ENCODE results near the gene ERBB3.
A peak's percentile ranks its signal among the peaks of the same experiment; 100 is the strongest.

The ERBB3 gene

DNA sequence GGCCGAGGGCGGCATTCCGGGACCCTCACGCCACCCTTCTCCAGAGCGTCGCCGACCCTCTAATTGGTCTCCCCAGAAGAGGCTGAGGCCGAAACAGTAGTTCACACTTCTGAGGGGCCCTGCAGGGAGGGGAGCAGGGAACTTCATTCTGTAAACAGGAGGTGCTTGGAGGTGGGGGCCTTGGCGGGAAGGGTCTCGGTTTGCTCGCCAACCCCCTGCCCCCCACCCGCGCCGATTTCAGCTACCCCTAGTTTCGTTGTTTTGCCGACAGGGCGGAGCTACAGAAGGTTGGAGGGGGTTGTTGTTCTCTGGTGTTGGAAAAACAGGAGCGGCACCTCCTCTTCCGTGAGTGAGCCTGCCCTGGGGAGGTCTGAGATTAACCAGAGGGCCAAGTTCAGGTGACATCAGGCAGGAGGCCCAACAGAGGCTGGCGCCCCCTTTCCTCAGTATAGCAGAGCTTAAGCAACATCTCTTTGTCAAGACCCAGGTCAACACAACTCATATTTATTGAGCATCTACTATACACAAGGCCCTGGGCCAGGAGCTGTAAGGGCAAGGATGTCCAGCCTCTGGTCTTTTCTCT is 682 bp downstream of the ERBB3 start:
- DNase-seq (ENCODE audit: low spot score): no peak

DNA sequence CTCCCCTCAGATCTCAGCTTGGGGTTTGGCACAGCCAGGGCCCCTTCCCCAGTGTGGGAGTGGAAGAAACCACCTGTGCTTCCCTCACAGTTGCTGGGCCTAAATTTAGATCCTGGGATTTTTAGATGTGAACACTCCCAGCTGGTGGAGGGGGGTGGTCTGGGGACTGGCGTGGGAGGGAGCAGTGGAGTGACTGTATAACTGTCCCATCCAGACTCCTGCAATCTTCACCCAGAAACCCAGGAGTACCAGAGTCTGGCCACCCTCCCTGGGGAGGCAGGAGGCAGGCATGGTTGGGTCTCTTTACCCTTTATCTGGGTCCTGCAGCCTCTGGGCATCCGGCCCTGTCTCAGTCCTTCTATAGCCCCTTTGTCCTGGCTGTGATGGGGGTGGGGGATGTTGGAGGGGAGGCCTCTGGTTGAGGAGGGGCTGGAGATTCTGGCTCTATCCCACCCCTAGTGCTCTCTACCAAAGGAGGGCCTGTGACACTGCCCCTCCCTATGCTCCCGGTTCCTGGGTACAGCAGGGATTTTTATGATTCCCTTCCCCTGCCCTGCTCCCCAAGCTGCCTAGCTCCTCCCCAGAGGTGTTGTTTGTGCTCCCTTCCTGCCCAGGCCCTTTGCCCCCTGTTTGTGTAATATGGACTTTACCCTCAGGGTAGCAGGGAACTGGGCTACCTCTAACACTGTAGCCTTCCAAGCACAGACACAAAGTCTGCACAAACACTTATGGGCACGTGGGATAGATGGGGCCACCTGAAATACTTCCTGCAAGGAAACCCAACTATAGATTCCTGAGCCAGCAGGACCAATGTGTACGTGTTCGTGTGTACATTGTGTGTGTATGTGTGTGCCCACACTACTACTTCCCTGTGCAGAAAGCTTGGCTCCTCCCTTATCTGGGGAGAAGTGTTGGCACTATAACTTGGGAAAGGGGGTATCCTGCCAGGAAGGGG is 1.7 kb downstream of the ERBB3 start:
- DNase-seq (ENCODE audit: low spot score): no peak

DNA sequence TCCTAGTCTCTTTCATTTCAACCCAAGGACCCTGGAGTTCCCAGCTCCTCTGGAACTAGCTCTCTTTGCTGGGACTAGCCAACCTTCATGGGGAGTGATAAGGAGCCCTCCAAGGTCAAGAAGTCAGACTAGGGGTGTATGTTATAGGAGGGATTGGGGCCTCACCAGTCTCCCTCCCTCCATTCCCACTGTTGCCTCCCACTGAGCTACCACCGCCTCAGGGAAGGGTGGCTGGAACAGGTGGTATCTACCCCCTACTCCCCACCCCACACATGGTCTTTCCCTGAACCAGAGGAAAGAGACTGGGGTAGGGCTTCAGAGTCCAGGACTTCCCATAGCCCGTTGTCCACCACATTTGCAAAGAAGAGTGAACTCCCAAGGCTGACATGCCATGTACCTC is 2.4 kb downstream of the ERBB3 start:
- DNase-seq (ENCODE audit: low spot score): no peak

DNA sequence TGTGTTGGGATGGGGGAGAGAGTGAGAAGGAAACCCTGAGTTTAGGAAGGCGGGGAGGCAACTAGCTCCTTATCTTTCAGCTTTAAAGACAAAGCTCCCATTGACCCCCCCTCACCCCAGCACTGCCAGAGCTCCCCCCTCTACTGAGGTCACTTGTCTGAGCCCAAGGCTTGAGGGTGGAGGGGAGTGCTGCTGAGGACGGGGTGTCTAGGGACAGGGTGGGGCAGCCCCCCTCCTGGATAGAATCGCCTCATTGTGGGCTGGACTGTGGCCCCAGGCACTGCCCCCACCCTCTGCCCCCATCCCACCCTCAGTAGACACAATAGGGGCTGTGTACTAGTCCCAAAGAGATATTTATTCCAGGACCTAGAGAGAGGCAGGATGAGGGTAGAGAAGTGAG is 3.0 kb downstream of the ERBB3 start:
- no peak for DNase-seq (ENCODE audit: low spot score)

DNA sequence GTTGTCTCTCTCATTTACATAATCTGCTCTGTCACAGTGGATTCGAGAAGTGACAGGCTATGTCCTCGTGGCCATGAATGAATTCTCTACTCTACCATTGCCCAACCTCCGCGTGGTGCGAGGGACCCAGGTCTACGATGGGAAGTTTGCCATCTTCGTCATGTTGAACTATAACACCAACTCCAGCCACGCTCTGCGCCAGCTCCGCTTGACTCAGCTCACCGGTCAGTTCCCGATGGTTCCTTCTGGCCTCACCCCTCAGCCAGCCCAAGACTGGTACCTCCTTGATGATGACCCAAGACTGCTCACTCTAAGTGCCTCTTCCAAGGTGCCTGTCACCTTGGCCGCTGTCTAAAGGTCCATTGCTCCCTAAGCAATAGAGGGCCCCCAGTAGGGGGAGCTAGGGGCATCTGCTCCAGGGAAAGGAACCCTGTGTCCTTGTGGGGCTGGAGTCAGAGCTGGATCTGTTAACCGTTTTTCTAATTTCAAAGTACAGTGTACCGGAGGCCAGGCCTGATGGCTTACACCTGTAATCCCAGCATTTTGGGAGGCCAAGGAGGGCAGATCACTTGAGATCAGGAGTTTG is 5.1 kb downstream of the ERBB3 start:
- DNase-seq (ENCODE audit: low spot score): no peak

DNA sequence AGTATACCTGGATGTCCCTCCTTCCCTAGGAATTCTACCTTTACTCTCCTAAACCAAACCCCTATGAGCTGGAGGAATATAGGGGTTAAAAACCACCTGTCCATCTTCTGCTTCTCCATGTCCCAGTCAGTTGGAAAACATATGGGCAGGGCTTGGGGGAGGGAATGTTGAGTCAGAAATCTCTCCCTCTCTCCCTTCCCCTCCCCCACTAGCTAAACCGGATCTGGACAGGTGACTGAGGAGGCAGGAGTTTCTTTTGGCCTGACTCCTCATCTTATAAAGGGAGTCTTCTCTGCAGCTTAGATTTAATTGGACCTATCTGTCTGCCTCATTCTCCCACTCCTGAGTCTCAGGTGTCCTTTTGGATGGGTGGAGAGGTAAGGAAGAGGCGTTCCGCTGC is 6.1 kb downstream of the ERBB3 start:
- no peak for DNase-seq (ENCODE audit: low spot score)

DNA sequence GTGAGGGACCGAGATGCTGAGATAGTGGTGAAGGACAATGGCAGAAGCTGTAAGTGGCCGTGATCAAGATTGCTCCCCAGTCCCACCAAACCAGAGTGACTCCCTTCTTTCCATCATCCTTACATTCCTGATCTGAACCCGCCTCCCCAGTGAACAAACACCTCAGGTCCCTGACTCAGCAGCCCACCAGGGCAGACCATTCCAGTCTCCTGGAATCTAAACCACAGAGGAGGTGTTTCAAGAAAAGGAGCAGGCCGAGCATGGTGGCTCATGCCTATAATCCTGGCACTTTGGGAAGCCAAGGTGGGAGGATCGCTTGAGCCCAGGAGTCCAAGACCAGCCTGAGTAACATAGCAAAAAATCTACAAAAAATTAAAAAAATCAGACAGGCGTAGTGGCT is 6.6 kb downstream of the ERBB3 start:
- DNase-seq (ENCODE audit: low spot score): no peak

DNA sequence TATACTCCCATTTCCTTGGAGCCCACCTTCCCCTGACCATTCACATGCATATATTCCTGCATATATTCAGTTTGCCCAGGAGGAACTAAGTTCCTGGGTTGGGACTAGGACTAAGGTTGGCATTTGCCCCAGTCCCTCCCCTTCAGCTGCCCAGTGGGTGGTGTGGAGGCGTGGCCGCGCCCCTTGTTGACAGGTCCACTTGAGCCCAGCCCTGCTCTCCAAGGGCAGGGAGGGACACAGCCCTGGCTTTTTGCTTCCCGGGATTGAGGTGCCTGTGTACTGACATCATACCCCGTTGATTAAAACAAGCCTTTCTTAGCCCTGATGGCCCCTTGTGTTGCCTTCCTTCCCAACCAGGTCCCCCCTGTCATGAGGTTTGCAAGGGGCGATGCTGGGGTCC is 7.3 kb downstream of the ERBB3 start:
- DNase-seq (ENCODE audit: low spot score): no peak

DNA sequence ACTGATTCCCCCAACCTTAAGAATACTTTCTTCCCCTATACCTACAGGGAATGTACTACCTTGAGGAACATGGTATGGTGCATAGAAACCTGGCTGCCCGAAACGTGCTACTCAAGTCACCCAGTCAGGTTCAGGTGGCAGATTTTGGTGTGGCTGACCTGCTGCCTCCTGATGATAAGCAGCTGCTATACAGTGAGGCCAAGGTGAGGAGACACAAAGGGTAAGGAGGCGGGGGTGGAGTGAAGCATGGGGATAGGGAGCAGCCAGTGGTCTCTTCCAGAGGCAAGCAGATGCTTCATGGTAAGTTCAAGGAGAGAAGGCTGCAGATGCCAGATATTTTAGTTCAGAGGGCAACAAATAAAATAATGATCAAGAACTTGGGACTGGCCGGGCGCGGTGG is 17.8 kb downstream of the ERBB3 start:
- no peak for DNase-seq (ENCODE audit: low spot score)

DNA sequence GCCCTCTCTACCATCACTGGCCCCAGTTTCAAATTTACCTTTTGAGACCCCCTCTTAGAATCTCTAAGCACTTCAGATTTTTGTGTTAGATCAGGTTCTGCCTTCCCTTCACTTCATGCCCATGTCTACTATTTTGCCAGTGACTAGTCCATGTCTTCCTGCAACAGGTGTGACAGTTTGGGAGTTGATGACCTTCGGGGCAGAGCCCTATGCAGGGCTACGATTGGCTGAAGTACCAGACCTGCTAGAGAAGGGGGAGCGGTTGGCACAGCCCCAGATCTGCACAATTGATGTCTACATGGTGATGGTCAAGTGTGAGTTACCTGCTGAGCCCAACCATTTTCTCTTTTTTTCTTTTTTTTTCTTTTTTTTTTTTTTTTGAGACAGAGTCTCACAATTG is 18.6 kb downstream of the ERBB3 start:
- no peak for DNase-seq (ENCODE audit: low spot score)

DNA sequence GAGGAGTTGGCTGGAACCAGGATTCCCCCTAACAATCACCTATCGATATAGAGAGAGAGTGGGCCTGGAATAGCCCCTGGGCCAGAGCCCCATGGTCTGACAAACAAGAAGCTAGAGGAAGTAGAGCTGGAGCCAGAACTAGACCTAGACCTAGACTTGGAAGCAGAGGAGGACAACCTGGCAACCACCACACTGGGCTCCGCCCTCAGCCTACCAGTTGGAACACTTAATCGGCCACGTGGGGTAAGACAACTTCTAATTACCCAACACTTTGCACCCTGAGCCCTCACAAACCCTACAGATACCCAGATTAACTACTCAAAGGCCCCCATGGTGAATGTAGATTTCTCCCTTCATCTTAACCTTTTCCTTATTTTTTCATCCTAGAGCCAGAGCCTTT is 19.8 kb downstream of the ERBB3 start:
- DNase-seq (ENCODE audit: low spot score): no peak

DNA sequence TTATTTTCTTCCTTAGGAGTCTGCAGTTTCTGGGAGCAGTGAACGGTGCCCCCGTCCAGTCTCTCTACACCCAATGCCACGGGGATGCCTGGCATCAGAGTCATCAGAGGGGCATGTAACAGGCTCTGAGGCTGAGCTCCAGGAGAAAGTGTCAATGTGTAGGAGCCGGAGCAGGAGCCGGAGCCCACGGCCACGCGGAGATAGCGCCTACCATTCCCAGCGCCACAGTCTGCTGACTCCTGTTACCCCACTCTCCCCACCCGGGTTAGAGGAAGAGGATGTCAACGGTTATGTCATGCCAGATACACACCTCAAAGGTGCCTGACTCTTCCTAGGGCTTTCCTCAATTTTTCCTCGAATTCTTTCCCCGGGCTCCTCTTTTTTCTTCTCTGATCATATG is 21.1 kb downstream of the ERBB3 start:
- DNase-seq (ENCODE audit: low spot score): no peak

DNA sequence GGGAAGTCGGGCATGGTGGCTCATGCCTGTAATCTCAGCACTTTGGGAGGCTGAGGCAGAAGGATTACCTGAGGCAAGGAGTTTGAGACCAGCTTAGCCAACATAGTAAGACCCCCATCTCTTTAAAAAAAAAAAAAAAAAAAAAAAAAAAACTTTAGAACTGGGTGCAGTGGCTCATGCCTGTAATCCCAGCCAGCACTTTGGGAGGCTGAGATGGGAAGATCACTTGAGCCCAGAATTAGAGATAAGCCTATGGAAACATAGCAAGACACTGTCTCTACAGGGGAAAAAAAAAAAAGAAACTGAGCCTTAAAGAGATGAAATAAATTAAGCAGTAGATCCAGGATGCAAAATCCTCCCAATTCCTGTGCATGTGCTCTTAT is 22.7 kb downstream of the ERBB3 start:
- DNase-seq (ENCODE audit: low spot score): no peak

DNA sequence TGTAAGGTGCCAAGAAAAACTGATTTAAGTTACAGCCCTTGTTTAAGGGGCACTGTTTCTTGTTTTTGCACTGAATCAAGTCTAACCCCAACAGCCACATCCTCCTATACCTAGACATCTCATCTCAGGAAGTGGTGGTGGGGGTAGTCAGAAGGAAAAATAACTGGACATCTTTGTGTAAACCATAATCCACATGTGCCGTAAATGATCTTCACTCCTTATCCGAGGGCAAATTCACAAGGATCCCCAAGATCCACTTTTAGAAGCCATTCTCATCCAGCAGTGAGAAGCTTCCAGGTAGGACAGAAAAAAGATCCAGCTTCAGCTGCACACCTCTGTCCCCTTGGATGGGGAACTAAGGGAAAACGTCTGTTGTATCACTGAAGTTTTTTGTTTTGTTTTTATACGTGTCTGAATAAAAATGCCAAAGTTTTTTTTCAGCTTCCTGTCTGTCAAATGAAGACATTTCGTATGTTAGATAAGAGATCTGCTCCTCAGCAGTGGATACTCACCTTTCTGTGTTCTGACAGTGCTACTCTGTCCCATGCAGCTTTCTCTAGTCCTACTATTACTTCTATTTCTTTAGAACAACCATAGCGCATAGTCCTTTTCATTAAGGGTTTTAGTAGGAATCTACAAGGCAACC is 23.2 kb downstream of the ERBB3 start:
- no peak for DNase-seq (ENCODE audit: low spot score)

DNA sequence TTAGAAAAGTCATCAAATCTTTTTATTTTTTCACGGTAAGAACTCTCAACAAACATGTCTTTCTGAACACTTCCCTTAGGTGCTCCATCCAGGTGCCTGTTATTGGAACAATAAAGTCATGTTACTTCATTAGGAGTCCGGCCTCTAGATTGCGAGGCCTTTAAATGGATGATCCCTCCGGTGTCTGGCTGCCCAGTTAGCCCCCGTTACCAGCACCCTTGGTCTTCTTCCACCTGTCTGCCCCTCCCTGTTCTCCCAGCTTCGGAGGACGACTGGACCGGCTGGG is 23.8 kb downstream of the ERBB3 start:
- no peak for DNase-seq (ENCODE audit: low spot score)

DNA sequence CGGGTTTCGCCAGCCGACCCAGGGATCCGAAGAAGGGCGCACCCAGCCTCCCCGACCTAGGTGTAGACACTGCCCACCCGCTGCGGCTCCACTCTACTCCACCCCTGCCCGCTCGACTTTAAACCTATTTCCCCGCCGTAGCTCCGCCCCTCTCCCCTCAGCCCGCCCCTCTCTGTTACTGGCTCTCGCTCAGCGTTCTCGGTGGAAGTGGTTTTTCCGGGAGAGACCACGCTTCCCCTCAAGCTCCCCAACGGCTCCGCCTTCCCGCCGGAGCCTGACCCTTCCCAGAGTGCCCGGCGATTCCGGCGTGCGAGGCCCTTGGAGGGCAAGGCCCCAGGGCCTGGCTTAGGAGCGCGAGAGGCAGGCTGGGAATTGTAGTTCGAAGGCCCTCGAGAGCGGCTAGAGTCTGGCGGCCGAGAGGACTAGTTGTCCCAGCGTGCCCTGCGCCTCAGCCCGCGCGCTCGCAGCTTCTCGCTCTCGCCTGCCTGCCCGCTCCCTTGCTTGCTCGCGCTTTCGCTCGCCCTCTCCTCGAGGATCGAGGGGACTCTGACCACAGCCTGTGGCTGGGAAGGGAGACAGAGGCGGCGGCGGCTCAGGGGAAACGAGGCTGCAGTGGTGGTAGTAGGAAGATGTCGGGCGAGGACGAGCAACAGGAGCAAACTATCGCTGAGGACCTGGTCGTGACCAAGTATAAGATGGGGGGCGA is 24.3 kb downstream of the ERBB3 start, which contains the start of gene PA2G4:
TSS of gene PA2G4 (plus strand) at position 451 of the 706 bp plus-strand sequence. CDS start at position 630, 179 bp downstream.
- peak; percentile 97 for DNase-seq (ENCODE audit: low spot score)

DNA sequence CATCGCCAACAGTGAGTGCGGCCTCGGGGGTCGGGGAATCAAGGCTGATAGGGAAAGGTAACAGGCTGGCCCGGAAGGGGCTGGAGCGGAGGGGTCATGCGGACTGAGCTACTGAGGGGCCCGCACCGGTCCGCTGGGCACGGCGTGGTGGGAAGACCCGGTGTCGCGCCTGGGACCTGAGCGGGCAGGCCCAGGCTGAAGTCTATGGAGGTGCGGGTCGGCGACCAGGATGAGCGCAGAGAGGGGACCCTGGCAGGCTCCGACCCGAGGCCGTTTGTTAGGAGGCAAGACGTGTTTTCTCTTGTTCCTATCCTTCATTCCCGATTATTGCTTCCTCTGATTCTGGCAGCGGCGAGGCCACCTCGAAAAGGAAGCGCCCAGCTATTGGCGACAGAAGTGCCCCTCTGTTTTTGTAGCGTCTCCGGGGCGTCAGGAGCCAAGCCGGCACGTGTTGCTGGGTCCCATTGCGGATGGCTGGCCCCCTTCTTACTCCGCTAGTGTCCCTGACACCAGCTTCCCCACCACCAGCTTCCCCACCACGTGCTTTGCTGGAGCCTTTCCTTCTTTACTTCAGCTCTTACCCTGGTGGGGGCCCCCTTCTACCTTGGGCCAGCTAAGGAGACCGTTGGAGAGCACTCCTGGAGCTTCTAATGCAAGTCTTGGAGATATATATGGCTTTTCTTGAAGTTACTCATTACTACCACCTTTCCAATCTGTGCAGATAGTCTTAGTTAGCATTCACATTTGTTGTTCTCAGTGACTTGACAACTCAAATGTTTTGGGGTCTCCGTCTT is 25.0 kb downstream of the ERBB3 start:
- DNase-seq (ENCODE audit: low spot score): no peak

DNA sequence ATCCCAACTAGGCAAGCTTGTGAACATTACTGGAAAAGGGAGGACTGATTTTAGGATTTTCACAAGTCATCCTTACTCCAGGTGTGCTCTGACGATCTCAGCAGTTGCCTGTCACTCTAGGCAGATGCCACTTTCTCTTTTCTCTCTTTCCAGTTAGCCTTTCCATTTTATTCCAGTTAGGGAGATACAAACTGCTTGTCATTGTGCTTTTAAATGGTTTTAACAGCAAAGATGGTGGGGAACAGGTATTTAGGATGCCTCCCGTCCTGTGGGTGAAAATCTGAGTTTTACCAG is 25.6 kb downstream of the ERBB3 start:
- no peak for DNase-seq (ENCODE audit: low spot score)

DNA sequence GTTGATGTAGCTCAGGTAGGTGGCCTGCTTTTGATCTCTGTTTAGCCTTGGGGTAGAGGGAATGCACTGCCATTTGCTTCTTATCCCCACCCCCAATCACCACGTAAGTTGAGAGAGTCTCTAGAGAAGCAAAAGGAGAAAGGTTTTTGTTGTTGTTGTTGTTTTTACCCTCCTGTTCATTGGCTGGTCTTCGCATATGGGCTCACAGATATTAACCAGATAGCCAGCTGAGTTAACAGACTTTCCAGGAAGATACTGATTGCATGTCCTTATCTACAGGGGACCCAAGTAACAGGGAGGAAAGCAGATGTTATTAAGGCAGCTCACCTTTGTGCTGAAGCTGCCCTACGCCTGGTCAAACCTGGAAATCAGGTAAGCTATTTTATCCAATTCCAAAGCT is 27.3 kb downstream of the ERBB3 start:
- DNase-seq (ENCODE audit: low spot score): no peak

DNA sequence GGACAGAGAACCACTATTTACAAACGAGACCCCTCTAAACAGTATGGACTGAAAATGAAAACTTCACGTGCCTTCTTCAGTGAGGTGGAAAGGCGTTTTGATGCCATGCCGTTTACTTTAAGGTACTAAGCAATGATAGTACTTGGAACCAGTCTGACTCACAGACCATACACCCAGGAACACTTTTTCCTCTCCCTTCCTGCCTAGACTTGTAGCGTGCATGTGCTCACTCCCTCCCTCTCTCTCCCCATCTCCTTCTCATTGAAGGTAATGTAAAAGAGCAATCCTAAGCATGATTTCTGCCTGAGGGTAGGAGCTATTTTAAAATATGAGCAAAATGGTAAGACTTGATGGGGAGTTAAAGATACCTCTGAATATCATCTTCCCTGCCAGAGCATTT is 30.6 kb downstream of the ERBB3 start:
- no peak for DNase-seq (ENCODE audit: low spot score)

DNA sequence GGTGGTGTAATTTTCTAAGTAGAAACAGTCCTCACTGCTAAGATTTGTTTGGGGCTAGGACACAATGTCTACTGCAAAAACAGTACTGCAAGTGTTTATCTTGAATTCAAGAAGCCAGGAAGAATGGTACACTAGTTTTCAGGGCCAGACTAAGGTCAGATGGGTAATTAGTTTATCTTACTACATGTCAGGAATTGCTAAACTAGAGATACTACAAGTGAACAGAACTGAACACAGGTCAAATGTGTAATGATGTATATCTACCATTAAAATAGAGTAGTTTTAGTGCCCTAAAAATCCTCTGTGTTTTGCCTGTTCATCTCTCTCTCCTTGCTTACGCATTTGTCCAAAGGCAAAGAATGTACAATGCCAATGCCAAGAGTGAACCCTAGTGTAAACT is 34.1 kb downstream of the ERBB3 start:
- DNase-seq (ENCODE audit: low spot score): no peak

DNA sequence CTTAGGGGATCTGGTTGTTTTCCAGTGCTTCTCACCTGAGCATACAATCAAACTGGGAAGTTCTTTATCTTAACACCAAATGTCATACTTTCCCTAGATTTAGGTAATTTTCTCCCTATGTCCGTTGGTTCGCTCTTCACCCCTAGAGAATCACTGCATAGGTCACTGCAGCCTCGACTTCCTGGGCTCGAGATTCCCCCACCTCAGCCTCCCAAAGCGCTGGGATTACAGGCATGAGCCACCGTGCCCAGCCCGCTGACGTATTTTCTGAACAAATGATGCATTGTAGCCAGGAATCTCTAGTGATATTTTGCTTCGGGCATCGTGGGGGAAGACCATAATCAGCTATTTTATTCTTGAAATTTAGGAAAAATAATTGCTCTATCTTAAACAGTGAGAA is 35.4 kb downstream of the ERBB3 start:
- DNase-seq (ENCODE audit: low spot score): no peak

Data from left forelimb (tissue), 1 donor.